GM12878 (cell line): ENCODE data around the gene MBOAT2. TPM values are rescaled to one million over a fixed set of nuclear protein-coding genes. Genes with fewer than 3 reads are reported as not detected.

Experiments
- ATAC-seq: fragments of 200-7000 bp; cut with Tn5 transposase; 3 replicates; pipeline ENCODE4 v1.9.1; 2020; ENCODE audit warnings: mild to moderate bottlenecking, moderate library complexity
- BruUV-seq: library from RNA; stranded (reverse); fragments of 400-500 nt; replicated peaks from 2 replicates; lab custom pipeline; 2021; lab: Mats Ljungman, UMichigan
- CTCF ChIA-PET: fragments of 300-600 bp; sonication (Branson Sonifier 250); formaldehyde crosslinking; extraction: SDS; loops from one replicate; lab custom pipeline; 2021; ENCODE audit warnings: inconsistent platforms; lab: Yijun Ruan, JAX
- POLR2A ChIA-PET: fragments of 350-600 bp; formaldehyde crosslinking; extraction: SDS; loops from one replicate; lab custom pipeline; 2021; ENCODE audit warnings: inconsistent platforms; lab: Charles Lee
- RAD21 ChIA-PET: fragments of 300-600 bp; sonication (Branson Sonifier 250); formaldehyde crosslinking; loops from one replicate; lab custom pipeline; 2023; ENCODE audit warnings: antibody characterized with exemption; ENCODE audit not compliant: unreplicated experiment; lab: Charles Lee
- SMC1A ChIA-PET: fragments of 300-600 bp; sonication (Branson Sonifier 250); formaldehyde crosslinking; loops from one replicate; lab custom pipeline; 2023; ENCODE audit not compliant: unreplicated experiment, uncharacterized antibody; lab: Charles Lee
- DNase-seq: peaks from one replicate; pipeline ENCODE4 v3.0.0-alpha.2; 2011; ENCODE audit warnings: low read depth, low spot score
- FAIRE-seq: peaks from 3 replicates; lab custom pipeline; 2011; peaks lifted over from hg19 to GRCh38; lab: Jason Lieb, UNC
- H2AFZ ChIP-seq: 2 replicates; pipeline ENCODE4 v1.6.0; 2011; ENCODE audit warnings: low read depth, low read length, control low read depth; ENCODE audit not compliant: control insufficient read depth
- H3K27ac ChIP-seq: 2 replicates; pipeline ENCODE4 v1.5.1; 2011; ENCODE audit warnings: control low read depth; ENCODE audit not compliant: control insufficient read depth, insufficient read depth
- H3K27me3 ChIP-seq, 2 experiments: replicated peaks in 1 of 2; 2 replicates each; pipeline versions ENCODE4 v1.6.0 to v1.6.1; 2011; ENCODE audit warnings: low read length in 1 of 2; ENCODE audit not compliant: control insufficient read depth in 2 of 2, insufficient read depth in 2 of 2
- H3K36me3 ChIP-seq, 2 experiments: 2 replicates each; pipeline ENCODE4 v1.5.1; 2011; ENCODE audit warnings: low read length in 1 of 2; ENCODE audit not compliant: control insufficient read depth in 2 of 2, insufficient read depth in 2 of 2
- H3K4me1 ChIP-seq: 2 replicates; pipeline ENCODE4 v1.6.1; 2011; ENCODE audit warnings: mild to moderate bottlenecking, low read length, moderate library complexity, mixed read lengths; ENCODE audit not compliant: control insufficient read depth, insufficient read depth
- H3K4me2 ChIP-seq: 2 replicates; pipeline ENCODE4 v1.6.0; 2011; ENCODE audit warnings: control low read depth; ENCODE audit not compliant: control insufficient read depth, insufficient read depth
- H3K4me3 ChIP-seq: fragments of 200-600 bp; sonication (generic); 2 replicates; pipeline ENCODE4 v1.5.1; 2016
- H3K79me2 ChIP-seq: 2 replicates; pipeline ENCODE4 v1.6.0; 2011; ENCODE audit warnings: low read length; ENCODE audit not compliant: control insufficient read depth, insufficient read depth
- H3K9ac ChIP-seq: 2 replicates; pipeline ENCODE4 v1.8.0; 2011; ENCODE audit warnings: low read length, control low read depth, mixed read lengths; ENCODE audit not compliant: control insufficient read depth, insufficient read depth
- H3K9me3 ChIP-seq: replicated peaks from 3 replicates; pipeline ENCODE4 v1.5.1; 2011; ENCODE audit warnings: mild to moderate bottlenecking, low read length; ENCODE audit not compliant: control insufficient read depth, insufficient read depth
- H4K20me1 ChIP-seq: 2 replicates; pipeline ENCODE4 v1.6.0; 2011; ENCODE audit not compliant: control insufficient read depth, insufficient read depth
- BRCA1 ChIP-seq: IDR thresholded peaks from 2 replicates; pipeline ENCODE4 v1.6.1; 2011; ENCODE audit warnings: low read depth, low read length, improper control_type of control experiment
- CBX3 ChIP-seq: fragments of 200-600 bp; sonication (generic); IDR thresholded peaks from 2 replicates; pipeline ENCODE4 v1.6.1; 2016; ENCODE audit warnings: low read depth, borderline replicate concordance
- EED ChIP-seq: sonication (generic); IDR thresholded peaks from 2 replicates; pipeline ENCODE4 v1.6.1; 2016; ENCODE audit warnings: antibody characterized with exemption, low read depth
- EGR1 ChIP-seq, 2 experiments: IDR thresholded peaks; 1 replicate in 1 of 2; 2 replicates in 1 of 2; pipeline ENCODE4 v1.6.1; 2011 to 2012; ENCODE audit warnings: low read depth in 2 of 2, low read length in 2 of 2, borderline replicate concordance in 1 of 2, mild to moderate bottlenecking in 1 of 2, moderate library complexity in 1 of 2
- GATAD2B ChIP-seq: fragments of 450-650 bp; conservative IDR thresholded peaks from 2 replicates; pipeline ENCODE4 v1.6.1; 2017; ENCODE audit warnings: low read depth, mild to moderate bottlenecking, moderate library complexity
- HDAC2 ChIP-seq: fragments of 200-600 bp; sonication (generic); IDR thresholded peaks from 2 replicates; pipeline ENCODE4 v1.6.1; 2017
- IRF4 ChIP-seq: IDR thresholded peaks from 2 replicates; pipeline ENCODE4 v1.6.1; 2011; ENCODE audit warnings: low read depth, low read length
- NFXL1 ChIP-seq: fragments of 450-650 bp; IDR thresholded peaks from 2 replicates; pipeline ENCODE4 v1.6.1; 2017; ENCODE audit warnings: antibody characterized with exemption, mild to moderate bottlenecking, borderline replicate concordance
- PML ChIP-seq: IDR thresholded peaks from 2 replicates; pipeline ENCODE4 v1.6.1; 2012; ENCODE audit warnings: low read length, inconsistent platforms
- RB1 ChIP-seq: fragments of 450-650 bp; formaldehyde crosslinking; IDR thresholded peaks from 2 replicates; pipeline ENCODE4 v1.6.1; 2017; ENCODE audit warnings: mild to moderate bottlenecking, borderline replicate concordance
- SMC3 ChIP-seq: IDR thresholded peaks from 2 replicates; pipeline ENCODE4 v1.6.1; 2011; ENCODE audit warnings: low read length, improper control_type of control experiment, borderline replicate concordance
- SREBF2 ChIP-seq: IDR thresholded peaks from 2 replicates; pipeline ENCODE4 v1.6.1; 2012; ENCODE audit warnings: mild to moderate bottlenecking, low read length
- TARDBP ChIP-seq: IDR thresholded peaks from 2 replicates; pipeline ENCODE4 v1.6.1; 2016; ENCODE audit warnings: borderline replicate concordance
- WGBS: methylation state at CpG from one replicate; pipeline ENCODE4 v1.1.6; 2016; ENCODE audit warnings: low lambda C conversion rate; ENCODE audit not compliant: insufficient replicate concordance, insufficient coverage; ENCODE audit errors: missing lambda C conversion rate; 5-methylcytosine and 5-hydroxymethylcytosine counted together
- in situ Hi-C: fragments of 300-500 bp; cut with MboI; formaldehyde crosslinking; loops from 9 replicates; pipeline ENCODE4 v1.14.3; 2018; ENCODE audit warnings: mixed read lengths
- intact Hi-C: fragments of 100-400 bp; cut with micrococcal nuclease; formaldehyde crosslinking; loops from one replicate; pipeline ENCODE4 v1.14.2; 2022; ENCODE audit not compliant: unreplicated experiment
- polyA plus RNA-seq, 11 experiments: library from polyadenylated mRNA; depleted of rRNA in 4 of 11; unstranded in 6 of 11; stranded (reverse) in 5 of 11; fragments of >200 nt; fragmentation: Nextera tagmentation in 4 of 11; fragmentation: Illumina TruSeq in 1 of 11; extraction: Ambion mirVana in 4 of 11; extraction: Trizol in 1 of 11; gene quantifications; 1 replicate in 1 of 11; 2 replicates in 10 of 11; pipeline versions ENCODE4 v1.2.1 to v1.2.3, GENCODE V29; 2011 to 2016; ENCODE audit warnings: inconsistent platforms in 2 of 11, missing spikeins in 2 of 11, low read depth in 1 of 11
- total RNA-seq, 4 experiments: library from RNA; depleted of rRNA in 3 of 4; stranded (reverse); fragments of >200 nt in 3 of 4; fragmentation: Illumina TruSeq in 1 of 4; extraction: Trizol in 1 of 4; gene quantifications; 2 replicates each; pipeline versions ENCODE4 v1.2.1 to v1.2.3, GENCODE V29; 2013 to 2021
- TF ChIP-seq, protein P1 (sequence below): fragments of 450-650 bp; IDR thresholded peaks from 2 replicates; pipeline ENCODE4 v1.6.1; 2014; ENCODE audit warnings: mild to moderate bottlenecking
- TF ChIP-seq, protein P2 (sequence below): IDR thresholded peaks from 2 replicates; pipeline ENCODE4 v1.6.1; 2011; ENCODE audit warnings: borderline replicate concordance, low read depth, mild to moderate bottlenecking, moderate library complexity, mixed read lengths, low read length; ENCODE audit not compliant: insufficient read depth; ENCODE audit errors: extremely low read length
- TF ChIP-seq, protein P3 (sequence below): IDR thresholded peaks from 2 replicates; pipeline ENCODE4 v1.6.1; 2012; ENCODE audit warnings: low read depth, low read length, improper control_type of control experiment
- TF ChIP-seq, protein P4 (sequence below): fragments of 450-650 bp; formaldehyde crosslinking; IDR thresholded peaks from 2 replicates; pipeline ENCODE4 v1.4.0; 2020; ENCODE audit warnings: mild to moderate bottlenecking, moderate library complexity

Gene MBOAT2
- total and polyA plus RNA-seq, 10 of the 15 experiments (the other 5 are each of a cell fraction or from before 2014, with no cell fraction given), result 0.08 to 40.6 (median 1.8) TPM

DNA sequence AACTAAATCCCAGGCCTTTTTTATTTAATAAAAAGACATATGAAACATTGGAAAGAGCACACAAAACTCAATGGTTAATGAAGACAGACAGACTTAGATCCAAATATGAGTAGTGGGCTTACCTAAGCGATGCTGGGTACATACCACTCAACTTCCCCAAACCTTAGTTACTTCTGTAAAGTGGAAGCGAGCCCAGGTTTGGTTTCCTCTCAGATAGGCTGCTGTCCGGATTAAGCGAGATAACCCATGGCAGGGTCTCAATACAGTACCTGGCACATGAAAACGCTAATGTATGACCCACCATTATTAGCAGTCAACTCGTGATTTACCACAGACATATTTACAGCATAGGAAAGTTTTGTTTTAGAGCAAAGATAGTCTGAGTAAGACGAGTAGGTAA, 21.6 kb downstream of the MBOAT2 start:
- no TSS peak for BruUV-seq
- ChIA-PET CTCF (interaction anchor here (1.1 to 1.5 kb wide), 2 partner anchors 109 to 110 kb away, joined by 3 to 6 read pairs; no protein-coding TSS in a partner anchor), RAD21 (interaction anchor here (2.4 to 4.3 kb wide), 2 partner anchors 111 to 118 kb away, joined by 5 to 52 read pairs; no protein-coding TSS in a partner anchor), SMC1A (interaction anchor here (0.8 to 13.0 kb wide), 6 partner anchors 9 to 178 kb away, joined by 3 to 101 read pairs (median 4); partner anchors contain the start of gene MBOAT2), POLR2A (interaction anchor here (0.6 to 1.4 kb wide), 3 partner anchors 11 to 1428 kb away, joined by 3 to 6 read pairs (median 6); no protein-coding TSS in a partner anchor)
- peaks cover 20% of the 10 kb centered on the region for H3K4me1 ChIP-seq
- ATAC-seq, result no peak
- intact Hi-C loops (no loop called here), in situ Hi-C loops (no loop called here)
- DNase-seq, result no peak
- peaks cover 3% of the 10 kb centered on the region for H3K79me2 ChIP-seq
- no peaks in the 10 kb centered on the region for H3K27me3 ChIP-seq
- FAIRE-seq, result no peak
- TF ChIP-seq BRCA1 (no peak), RB1 (no peak), SMC3 (no peak), NFXL1 (no peak), HDAC2 (no peak), SREBF2 (no peak), PML (no peak), CBX3 (no peak), TARDBP (no peak), IRF4 (no peak), GATAD2B (no peak), EGR1 (IDR thresholded peaks at IDR 0.05; ENCODE audit: borderline replicate concordance in 1 of 2, low read depth in 2 of 2, low read length in 2 of 2) (no peak), EED (no peak)
- TF ChIP-seq, protein P1, sequence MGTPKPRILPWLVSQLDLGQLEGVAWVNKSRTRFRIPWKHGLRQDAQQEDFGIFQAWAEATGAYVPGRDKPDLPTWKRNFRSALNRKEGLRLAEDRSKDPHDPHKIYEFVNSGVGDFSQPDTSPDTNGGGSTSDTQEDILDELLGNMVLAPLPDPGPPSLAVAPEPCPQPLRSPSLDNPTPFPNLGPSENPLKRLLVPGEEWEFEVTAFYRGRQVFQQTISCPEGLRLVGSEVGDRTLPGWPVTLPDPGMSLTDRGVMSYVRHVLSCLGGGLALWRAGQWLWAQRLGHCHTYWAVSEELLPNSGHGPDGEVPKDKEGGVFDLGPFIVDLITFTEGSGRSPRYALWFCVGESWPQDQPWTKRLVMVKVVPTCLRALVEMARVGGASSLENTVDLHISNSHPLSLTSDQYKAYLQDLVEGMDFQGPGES, result no peak
- TF ChIP-seq, protein P2, sequence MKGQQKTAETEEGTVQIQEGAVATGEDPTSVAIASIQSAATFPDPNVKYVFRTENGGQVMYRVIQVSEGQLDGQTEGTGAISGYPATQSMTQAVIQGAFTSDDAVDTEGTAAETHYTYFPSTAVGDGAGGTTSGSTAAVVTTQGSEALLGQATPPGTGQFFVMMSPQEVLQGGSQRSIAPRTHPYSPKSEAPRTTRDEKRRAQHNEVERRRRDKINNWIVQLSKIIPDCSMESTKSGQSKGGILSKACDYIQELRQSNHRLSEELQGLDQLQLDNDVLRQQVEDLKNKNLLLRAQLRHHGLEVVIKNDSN, result no peak
- TF ChIP-seq, protein P3, sequence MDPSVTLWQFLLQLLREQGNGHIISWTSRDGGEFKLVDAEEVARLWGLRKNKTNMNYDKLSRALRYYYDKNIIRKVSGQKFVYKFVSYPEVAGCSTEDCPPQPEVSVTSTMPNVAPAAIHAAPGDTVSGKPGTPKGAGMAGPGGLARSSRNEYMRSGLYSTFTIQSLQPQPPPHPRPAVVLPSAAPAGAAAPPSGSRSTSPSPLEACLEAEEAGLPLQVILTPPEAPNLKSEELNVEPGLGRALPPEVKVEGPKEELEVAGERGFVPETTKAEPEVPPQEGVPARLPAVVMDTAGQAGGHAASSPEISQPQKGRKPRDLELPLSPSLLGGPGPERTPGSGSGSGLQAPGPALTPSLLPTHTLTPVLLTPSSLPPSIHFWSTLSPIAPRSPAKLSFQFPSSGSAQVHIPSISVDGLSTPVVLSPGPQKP, result no peak
- TF ChIP-seq, protein P4, sequence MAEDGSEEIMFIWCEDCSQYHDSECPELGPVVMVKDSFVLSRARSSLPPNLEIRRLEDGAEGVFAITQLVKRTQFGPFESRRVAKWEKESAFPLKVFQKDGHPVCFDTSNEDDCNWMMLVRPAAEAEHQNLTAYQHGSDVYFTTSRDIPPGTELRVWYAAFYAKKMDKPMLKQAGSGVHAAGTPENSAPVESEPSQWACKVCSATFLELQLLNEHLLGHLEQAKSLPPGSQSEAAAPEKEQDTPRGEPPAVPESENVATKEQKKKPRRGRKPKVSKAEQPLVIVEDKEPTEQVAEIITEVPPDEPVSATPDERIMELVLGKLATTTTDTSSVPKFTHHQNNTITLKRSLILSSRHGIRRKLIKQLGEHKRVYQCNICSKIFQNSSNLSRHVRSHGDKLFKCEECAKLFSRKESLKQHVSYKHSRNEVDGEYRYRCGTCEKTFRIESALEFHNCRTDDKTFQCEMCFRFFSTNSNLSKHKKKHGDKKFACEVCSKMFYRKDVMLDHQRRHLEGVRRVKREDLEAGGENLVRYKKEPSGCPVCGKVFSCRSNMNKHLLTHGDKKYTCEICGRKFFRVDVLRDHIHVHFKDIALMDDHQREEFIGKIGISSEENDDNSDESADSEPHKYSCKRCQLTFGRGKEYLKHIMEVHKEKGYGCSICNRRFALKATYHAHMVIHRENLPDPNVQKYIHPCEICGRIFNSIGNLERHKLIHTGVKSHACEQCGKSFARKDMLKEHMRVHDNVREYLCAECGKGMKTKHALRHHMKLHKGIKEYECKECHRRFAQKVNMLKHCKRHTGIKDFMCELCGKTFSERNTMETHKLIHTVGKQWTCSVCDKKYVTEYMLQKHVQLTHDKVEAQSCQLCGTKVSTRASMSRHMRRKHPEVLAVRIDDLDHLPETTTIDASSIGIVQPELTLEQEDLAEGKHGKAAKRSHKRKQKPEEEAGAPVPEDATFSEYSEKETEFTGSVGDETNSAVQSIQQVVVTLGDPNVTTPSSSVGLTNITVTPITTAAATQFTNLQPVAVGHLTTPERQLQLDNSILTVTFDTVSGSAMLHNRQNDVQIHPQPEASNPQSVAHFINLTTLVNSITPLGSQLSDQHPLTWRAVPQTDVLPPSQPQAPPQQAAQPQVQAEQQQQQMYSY, result no peak
- no peaks in the 10 kb centered on the region for H4K20me1 ChIP-seq
- WGBS, result 53% methylated on average over 7 of the region's 7 CpGs
- no peaks in the 10 kb centered on the region for H3K36me3 ChIP-seq
- no peak overlapping the region for H3K4me2 ChIP-seq
- no peak overlapping the region for H3K9ac ChIP-seq
- H3K4me3 ChIP-seq, result no peak overlapping the region
- H2AFZ ChIP-seq, result no peak overlapping the region
- no peak overlapping the region for H3K27ac ChIP-seq
- H3K9me3 ChIP-seq, result no peaks in the 10 kb centered on the region; the same call in 2 of the 3 replicates
